ENCODE results near the gene S100A13.

S100A13 gene

GRCh38 chr1:153655333-153655732 lies 28.0 kb upstream of the S100A13 start:
- TF ChIP-seq, protein P1, sequence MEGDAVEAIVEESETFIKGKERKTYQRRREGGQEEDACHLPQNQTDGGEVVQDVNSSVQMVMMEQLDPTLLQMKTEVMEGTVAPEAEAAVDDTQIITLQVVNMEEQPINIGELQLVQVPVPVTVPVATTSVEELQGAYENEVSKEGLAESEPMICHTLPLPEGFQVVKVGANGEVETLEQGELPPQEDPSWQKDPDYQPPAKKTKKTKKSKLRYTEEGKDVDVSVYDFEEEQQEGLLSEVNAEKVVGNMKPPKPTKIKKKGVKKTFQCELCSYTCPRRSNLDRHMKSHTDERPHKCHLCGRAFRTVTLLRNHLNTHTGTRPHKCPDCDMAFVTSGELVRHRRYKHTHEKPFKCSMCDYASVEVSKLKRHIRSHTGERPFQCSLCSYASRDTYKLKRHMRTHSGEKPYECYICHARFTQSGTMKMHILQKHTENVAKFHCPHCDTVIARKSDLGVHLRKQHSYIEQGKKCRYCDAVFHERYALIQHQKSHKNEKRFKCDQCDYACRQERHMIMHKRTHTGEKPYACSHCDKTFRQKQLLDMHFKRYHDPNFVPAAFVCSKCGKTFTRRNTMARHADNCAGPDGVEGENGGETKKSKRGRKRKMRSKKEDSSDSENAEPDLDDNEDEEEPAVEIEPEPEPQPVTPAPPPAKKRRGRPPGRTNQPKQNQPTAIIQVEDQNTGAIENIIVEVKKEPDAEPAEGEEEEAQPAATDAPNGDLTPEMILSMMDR (IDR thresholded peaks at IDR 0.05; ENCODE audit: extremely low read depth, missing control alignments), result no peak
- no peak for DNase-seq (ENCODE audit: low spot score)

DNA sequence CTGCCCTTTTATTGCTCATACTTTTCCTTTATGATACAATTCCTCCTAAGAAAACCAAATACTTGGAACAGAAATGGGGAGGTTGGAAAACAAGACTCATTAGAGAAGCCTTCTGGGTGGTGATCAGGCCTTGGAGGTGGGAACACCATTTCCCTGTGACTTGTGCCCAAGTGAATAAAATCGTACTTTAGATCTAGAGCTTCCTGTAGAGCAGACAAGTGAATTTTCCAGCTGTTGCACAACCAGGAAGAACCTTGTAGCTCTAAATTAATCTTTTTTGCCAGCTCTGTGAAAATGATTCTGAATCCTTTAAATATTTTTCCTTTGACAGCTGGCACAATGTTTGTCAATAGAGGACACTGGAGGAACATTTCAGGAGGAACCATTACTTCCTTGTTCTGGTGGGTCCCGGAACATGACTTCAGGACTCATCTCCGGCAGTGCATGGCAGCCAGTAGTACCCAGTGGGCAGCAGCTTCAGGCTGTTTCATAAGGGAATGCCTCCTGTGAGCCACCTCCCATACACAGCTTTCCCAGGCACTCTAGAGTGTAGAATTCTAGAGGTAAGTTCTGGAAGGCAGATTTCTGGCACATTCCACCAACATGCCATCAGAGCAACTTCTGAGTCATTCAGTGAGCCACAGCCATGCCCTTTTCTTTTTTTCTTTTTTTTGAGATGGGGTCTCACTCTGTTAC lies 25.6 kb upstream of the S100A13 start:
- DNase-seq (ENCODE audit: low spot score), result no peak
- TF ChIP-seq, protein P1 (IDR thresholded peaks at IDR 0.05; ENCODE audit: extremely low read depth, missing control alignments), result no peak

GRCh38 chr1:153651771-153652170 lies 24.5 kb upstream of the S100A13 start:
- TF ChIP-seq, protein P1 (IDR thresholded peaks at IDR 0.05; ENCODE audit: extremely low read depth, missing control alignments), result no peak
- DNase-seq (ENCODE audit: low spot score), result no peak

DNA sequence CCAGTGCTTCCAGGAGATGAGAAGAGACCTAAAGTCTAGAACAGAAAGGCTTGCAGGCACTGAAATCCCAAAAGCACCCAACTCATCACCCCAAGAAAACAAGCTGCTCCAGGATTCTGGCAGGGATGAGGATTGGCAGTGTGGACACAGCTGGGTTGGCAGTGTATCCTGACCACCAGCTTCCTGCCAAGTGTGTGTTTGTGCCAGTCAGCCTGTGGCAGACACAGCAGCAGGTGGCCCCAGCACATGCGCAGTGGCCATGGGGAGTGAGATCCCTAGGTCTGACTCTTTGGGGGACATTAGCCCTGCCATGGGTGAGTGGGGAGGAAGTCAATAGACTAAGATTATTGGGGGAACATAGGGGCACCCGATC lies 22.5 kb upstream of the S100A13 start:
- TF ChIP-seq, protein P1 (IDR thresholded peaks at IDR 0.05; ENCODE audit: extremely low read depth, missing control alignments), result no peak
- DNase-seq (ENCODE audit: low spot score), result no peak

DNA sequence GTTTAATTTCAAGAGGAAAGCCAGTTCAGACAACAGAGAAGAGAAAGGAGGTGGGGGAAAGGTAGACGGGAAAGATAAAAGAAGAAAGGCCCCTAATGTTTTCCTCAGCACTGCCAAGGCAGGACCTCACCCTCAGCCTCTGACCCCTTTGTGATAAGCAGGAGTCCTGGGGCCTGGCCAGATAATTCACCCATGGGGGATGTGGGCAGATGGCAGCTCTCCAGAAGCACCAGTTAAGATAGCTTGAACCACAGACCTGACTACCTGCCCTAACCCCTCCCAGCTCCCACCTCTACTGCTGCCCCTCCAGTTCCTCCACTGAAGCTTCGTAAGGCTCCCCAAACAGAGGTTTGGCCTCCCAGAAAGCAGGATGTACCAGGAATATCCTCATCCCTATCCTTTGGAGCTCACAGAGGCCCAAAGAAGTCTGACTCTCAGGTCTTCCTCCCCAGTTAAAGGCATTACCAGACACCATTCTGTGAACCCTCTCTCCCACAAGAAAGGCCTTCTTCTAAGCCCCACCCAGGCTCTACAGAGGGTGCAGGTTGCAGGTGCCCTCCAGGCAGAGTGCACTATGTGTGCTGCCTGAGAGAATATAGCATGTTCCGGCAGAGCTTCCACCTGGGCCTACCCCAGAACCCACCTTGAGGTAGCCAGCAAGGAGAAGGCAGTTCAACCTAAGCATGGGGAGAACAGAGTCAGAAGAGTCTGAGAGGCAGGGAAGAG lies 22.0 kb upstream of the S100A13 start:
- TF ChIP-seq, protein P1 (IDR thresholded peaks at IDR 0.05; ENCODE audit: extremely low read depth, missing control alignments), result no peak
- no peak for DNase-seq (ENCODE audit: low spot score)

DNA sequence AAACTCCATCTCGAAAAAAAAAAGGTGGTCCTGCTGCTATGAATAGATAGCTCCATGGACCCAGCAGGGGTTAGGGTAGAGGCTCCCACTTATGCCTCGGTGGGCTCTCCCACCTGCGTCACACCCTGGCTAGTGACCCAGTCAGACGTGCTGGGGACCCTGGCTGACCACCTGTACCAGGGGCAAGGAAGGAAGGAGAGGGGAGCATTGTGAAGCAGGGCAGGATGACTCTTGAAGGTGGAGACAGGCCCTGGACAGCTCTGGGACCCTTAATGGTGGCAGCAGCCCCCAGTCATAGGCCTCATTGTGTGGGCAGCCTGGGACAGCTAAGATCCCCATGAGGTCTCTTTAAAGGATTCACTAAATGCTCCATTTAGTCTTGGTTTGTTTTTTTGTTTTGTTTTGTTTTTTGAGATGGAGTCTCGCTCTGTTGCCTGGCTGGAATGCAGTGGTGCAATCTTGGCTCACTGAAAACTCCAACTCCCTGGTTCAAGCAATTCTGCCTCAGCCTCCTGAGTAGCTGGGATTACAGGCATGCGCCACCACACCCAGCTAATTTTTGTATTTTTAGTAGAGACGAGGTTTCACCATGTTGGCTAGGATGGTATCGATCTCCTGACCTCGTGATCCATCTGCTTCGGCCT lies 20.8 kb upstream of the S100A13 start:
- TF ChIP-seq, protein P1 (IDR thresholded peaks at IDR 0.05; ENCODE audit: extremely low read depth, missing control alignments), result no peak
- DNase-seq (ENCODE audit: low spot score), result no peak

- no peak for DNase-seq (ENCODE audit: low spot score)
- TF ChIP-seq, protein P1 (IDR thresholded peaks at IDR 0.05; ENCODE audit: extremely low read depth, missing control alignments), result no peak
Observed at GRCh38 chr1:153647346-153647714, 20.0 kb upstream of the S100A13 start.
